HG03558 (cell line): ENCODE data around the gene SPRR1A.
"Not testable (repeated sequence)": the region's sequence is repeated elsewhere in the genome, so short reads cannot be mapped to it uniquely, and the experiment has no call there.

Experiments
- ATAC-seq: cut with Tn5 transposase; IDR thresholded peaks from one replicate; pipeline ENCODE4 v1.9.1; 2021; ENCODE audit warnings: moderate number of reproducible peaks; ENCODE audit not compliant: unreplicated experiment; ENCODE audit errors: extremely low read depth

Gene SPRR1A

GRCh38 chr1:152970495-152970894, 13.4 kb upstream of the SPRR1A start, which contains the start of gene SPRR4:
Gene SPRR4 (plus strand): TSS chr1:152970648. CDS start chr1:152971891, 1,243 bp downstream.
- ATAC-seq = no peak

- no peak for ATAC-seq
Observed at GRCh38 chr1:152972196-152972886, 11.5 kb upstream of the SPRR1A start.

- ATAC-seq = no peak
Observed at GRCh38 chr1:152976688-152977087, 7.2 kb upstream of the SPRR1A start.

- no peak for ATAC-seq
Observed at GRCh38 chr1:152977614-152978013, 6.3 kb upstream of the SPRR1A start.

- no peak for ATAC-seq
Observed at GRCh38 chr1:152980676-152981075, 3.2 kb upstream of the SPRR1A start.

- ATAC-seq = no peak
Observed at GRCh38 chr1:152981146-152981871, 2.6 kb upstream of the SPRR1A start.

- ATAC-seq = no peak
Observed at GRCh38 chr1:152982076-152982475, 1.8 kb upstream of the SPRR1A start.

GRCh38 chr1:152983234-152983633, 647 bp upstream of the SPRR1A start:
- ATAC-seq = no peak

GRCh38 chr1:152986578-152986977, 2.7 kb downstream of the SPRR1A start:
- no peak for ATAC-seq

GRCh38 chr1:152993186-152993585, 9.3 kb downstream of the SPRR1A start:
- no peak for ATAC-seq

GRCh38 chr1:152995842-152996241, 12.0 kb downstream of the SPRR1A start:
- ATAC-seq = no peak

- ATAC-seq = no peak
Observed at GRCh38 chr1:152996633-152997400, 12.9 kb downstream of the SPRR1A start.

GRCh38 chr1:152997901-152998300, 14.0 kb downstream of the SPRR1A start:
- ATAC-seq = no peak

- no peak for ATAC-seq
Observed at GRCh38 chr1:152998476-152998875, 14.6 kb downstream of the SPRR1A start.

- no peak for ATAC-seq
Observed at GRCh38 chr1:152999818-153000217, 15.9 kb downstream of the SPRR1A start.

- no peak for ATAC-seq
Observed at GRCh38 chr1:153000294-153000693, 16.4 kb downstream of the SPRR1A start.

- no peak for ATAC-seq
Observed at GRCh38 chr1:153001382-153001781, 17.5 kb downstream of the SPRR1A start, which contains the start of gene SPRR3. Gene SPRR3 (plus strand): TSS chr1:153001749. CDS start chr1:153003021, 1,272 bp downstream.

- not testable (repeated sequence) for ATAC-seq
Observed at GRCh38 chr1:153011235-153011758, 27.4 kb downstream of the SPRR1A start.

- ATAC-seq = not testable (repeated sequence)
Observed at GRCh38 chr1:153021829-153022228, 37.9 kb downstream of the SPRR1A start.

GRCh38 chr1:153022340-153022739, 38.5 kb downstream of the SPRR1A start:
- ATAC-seq = not testable (repeated sequence)

- no peak for ATAC-seq
Observed at GRCh38 chr1:153023109-153023508, 39.2 kb downstream of the SPRR1A start.
